AML-193 (cell line): Measurements from ENCODE around the gene ETFA.
A peak's percentile ranks its signal among the peaks of the same experiment; 100 is the strongest.

Experiments used
- DNase-seq, 2 experiments: peaks; one replicate each; lab custom pipeline; 2025; lab: John Stamatoyannopoulos, UW

ETFA gene

GRCh38 chr15:76195506-76196268, 115.6 kb downstream of the ETFA start:
- DNase-seq, result no peak

DNA sequence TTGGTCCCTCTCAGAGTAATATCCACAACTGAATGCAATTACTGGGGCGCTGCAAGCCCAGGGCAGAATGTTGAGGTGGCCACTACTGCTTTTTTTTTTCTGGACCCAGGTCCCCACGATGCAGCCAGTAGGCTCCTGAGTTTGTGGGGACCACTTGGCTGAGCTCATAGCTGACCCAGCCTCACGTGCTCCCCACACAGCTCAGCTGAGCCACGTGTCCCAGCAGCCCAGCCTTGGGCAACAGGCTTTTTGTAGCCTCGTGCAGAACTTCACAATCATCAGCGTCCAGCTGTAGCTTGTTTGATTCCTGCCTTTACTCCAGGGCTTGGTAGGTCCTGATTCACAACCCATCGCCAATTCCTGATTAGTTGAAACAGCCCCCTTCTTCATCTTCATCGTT, 117.3 kb downstream of the ETFA start:
- no peak for DNase-seq

DNA sequence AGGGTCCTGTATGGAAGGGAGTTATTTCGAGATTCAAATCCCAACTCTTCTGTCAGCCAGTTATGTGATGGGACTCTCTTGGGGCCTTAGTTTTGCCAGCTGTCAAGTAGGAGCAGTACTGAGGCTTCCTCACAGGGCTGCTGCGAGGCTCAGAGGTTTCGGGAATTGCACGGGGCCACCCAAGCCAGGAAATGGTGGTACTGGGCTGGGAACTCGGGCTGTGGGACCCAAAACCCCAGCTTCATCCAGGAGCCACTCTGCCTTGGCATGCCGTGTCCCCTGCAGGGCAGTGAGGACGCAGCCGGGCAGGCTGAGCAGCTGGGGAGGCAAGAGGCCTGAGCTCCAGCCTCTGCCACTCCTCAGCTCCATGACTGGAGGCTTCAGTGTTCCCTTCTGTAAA, 118.6 kb downstream of the ETFA start:
- no peak for DNase-seq

- DNase-seq, result no peak
Measured at GRCh38 chr15:76191539-76192244, 119.6 kb downstream of the ETFA start.

DNA sequence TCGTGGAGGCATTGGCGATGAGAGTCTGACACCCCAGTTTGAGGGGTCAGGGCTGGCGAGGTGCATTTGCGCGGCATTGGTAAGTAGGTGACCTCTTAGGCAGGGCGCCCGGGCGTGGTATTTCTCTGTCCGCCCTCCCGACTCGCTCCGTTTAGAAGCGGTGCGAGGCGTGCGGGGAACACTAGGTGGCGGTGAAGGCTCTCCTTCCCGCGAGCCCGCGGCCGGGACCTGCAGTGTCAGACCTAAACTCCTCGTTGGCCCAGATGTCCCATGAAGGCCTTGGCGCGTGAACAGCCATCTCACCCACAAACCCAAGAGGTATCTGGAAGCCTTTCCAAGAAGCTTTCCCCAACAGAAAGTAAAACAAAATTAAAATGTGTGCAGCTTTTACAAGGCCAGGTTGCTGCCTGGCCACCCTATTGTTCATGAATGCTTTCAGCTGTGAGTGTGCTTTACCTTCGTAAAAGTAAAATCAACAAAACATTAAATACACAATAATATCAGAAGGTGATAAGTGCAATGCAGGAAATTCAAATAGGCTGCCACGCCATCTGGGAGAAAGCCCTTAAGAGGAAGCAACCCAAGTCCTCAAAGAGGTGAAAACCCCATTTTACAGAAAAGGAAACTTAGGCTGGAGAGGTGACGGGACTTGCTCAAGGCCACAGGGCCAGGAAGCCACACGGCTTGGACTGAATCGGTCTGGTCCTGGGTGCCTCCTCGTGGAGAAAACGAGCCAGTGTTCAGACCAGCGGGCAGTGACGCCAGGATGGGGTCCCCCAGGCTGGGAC, 120.3 kb downstream of the ETFA start:
- peak; percentile 63 to 72 for DNase-seq

DNA sequence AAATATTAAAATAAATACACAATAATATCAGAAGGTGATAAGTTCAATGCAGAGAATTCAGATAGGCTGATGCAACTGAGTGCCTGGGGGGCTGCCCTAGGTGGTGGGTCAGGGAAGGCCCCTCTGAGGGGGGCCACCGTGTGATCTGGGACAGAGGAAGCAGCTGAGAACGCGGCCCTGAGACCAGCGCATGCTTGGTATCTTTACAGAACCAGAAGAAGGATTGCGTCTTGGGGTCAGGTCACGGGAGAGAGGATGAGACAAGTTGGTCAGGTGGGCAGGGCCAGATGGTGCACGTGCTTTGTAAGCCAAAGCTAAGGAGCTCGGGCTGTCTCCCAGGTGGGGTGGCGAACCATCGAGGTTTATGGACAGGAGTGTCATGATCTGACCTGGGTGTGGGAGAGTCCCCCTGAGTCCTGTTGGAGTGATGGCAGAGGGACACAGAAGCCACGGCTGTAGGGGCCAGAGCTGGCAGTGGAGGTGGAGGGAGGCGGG, 121.2 kb downstream of the ETFA start:
- DNase-seq, result no peak

GRCh38 chr15:76189106-76189505, 122.2 kb downstream of the ETFA start:
- no peak for DNase-seq

- no peak for DNase-seq
Measured at GRCh38 chr15:76187163-76187562, 124.1 kb downstream of the ETFA start.

DNA sequence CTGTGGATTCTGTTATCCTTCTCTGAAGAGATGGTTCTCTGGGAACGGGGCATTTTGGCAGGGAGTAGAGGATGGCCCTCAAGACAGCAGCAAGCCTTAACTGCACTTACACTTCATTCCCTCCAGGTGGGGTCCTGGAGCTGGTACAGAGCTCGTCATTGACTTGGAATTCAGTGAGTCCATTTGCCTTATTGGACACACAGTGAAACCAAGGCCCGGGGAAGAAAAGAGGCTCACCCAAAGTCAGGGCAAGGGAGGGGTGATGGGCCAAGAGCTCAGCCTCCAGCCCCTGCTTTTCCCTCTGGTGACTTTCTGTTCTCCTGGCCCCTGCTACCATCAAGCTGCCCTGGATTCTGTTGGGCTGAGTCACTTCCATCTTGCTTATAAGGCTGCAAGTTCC, 125.6 kb downstream of the ETFA start:
- peak; percentile 31 to 41 for DNase-seq

GRCh38 chr15:76184650-76185035, 126.6 kb downstream of the ETFA start:
- DNase-seq, result no peak

DNA sequence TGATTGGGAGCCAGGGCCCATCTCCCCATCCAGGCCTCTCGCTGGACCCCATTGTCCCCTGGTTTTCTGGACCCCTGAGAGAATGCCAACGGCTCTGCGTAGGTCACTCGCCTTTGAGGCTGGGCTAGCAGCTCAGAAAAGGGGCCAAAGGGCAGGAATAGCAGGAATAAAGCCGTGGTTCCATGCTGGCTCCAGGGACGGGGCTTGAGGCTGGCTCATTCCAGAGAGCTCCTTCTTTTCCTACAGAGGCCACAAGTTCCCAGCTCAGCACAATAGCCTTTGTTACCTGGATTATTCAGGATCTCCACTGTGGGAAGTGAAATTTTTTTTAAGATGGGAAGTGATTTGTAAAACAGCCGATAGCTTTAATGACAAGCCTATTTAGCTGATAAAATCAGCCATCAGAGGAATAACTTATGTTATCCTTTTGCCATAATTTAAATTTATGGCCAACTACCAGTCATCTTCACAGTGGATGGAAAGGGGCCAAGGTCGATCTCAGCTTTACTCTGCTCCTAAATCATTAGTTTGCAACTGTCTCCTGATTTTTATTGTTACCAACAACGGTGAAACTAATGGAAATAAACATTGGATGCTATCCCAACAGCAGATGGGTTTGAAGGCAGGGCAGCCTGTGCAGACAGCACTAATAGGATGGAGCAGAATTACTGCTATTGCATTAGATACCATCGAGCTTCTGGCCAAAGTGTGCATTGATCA, 127.2 kb downstream of the ETFA start:
- DNase-seq, result no peak

DNA sequence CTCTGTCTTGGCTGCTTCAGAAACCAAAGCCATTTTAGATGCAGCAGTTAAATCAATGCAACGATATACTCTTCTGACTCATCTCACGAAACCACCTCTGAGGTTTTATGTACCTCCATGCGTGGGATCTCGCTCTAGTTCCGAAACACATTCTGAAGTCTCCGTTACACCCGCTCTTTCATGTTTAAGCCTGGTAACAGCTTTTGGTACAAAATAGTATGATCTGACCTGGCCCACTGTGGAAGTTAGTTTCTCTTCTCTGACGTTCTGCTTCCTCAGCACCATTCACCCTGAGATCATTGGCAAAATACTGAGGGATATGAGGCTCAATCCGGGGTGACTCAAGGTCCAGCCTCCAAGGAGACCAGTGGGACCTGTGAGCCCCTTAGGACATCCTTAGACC, 129.6 kb downstream of the ETFA start:
- no peak for DNase-seq

GRCh38 chr15:76180321-76180720, 130.9 kb downstream of the ETFA start:
- no peak for DNase-seq

- no peak for DNase-seq
Measured at GRCh38 chr15:76179023-76179422, 132.2 kb downstream of the ETFA start.

- no peak for DNase-seq
Measured at GRCh38 chr15:76178296-76179000, 132.8 kb downstream of the ETFA start.

- DNase-seq, result no peak
Measured at GRCh38 chr15:76177491-76178040, 133.7 kb downstream of the ETFA start.

DNA sequence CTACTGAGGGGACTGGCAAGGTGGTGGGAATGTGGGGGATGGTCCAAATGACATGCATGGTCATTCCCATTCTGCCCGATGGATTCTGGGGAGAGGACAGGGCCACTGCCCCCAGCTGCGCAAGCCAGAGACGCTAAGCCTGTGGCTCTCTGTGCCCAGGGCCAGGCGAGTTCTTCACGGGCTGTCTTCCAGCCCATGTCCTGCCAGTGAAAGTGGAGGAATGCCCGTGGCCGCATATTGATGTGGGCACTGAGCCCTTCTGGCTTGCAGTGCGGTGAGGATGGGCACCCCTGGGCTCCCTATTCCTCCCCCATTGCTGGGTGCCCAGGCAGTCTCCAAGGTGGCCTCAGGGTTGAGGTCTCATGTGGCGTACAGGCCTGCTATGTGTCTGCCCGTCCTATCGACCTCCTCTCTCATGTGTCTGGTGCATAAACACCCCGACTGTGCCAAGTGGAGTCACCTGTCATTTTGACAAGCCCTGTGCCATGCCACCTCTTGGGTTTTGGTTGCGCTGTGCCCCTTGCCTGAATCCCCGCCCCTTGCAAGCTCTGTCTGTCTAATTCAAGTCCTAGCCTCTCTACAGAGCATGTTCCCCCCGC, 134.7 kb downstream of the ETFA start:
- DNase-seq, result no peak

DNA sequence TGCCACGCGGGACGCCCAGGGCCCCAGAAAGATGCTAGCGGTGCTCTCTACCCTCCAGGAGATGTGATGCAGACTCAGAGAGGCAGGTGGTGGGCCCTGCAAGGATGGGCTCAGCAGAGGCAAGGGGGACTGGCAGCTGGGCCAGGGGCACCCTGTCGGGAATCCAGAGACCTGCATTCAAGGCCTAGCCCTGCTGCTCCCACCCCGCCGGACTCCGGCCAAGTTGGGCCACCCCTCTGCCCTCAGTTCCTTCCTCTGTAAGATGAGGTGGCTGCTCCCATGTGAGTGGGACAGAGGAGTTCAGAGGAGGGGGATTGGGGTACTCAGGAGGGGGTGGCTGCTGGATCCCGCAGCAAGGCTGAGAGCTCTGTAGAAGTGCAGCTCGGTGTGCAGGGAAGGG, 135.2 kb downstream of the ETFA start:
- no peak for DNase-seq

DNA sequence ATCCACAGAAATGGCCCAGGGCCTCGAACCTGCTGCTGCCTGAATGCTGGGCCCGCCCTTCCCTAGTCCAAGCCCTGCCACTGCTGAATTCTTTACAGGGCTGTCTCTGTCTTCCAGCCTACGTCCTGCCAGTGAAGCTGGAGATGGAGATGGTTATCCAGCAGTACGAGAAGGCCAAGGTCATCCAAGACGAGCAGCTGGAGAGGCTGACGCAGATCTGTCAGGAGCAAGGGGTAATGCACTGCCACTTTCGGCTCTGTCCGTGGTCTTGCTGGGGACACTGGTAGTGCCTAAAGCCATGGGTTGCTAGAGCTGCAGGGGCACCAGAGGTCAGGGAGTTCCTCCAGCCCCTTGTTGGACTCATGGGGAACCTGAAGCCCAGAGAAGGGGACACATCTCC, 135.8 kb downstream of the ETFA start:
- no peak for DNase-seq

- no peak for DNase-seq
Measured at GRCh38 chr15:76174654-76175053, 136.6 kb downstream of the ETFA start.
